HG02588 (cell line): ENCODE results near the gene RFESD.

Source experiments
- ATAC-seq: cut with Tn5 transposase; IDR thresholded peaks from one replicate; pipeline ENCODE4 v1.9.1; 2021; ENCODE audit warnings: mild to moderate bottlenecking, moderate library complexity; ENCODE audit not compliant: unreplicated experiment

The RFESD gene

GRCh38 chr5:95660060-95660459 is 13.5 kb downstream of the RFESD start:
- ATAC-seq, result no peak

GRCh38 chr5:95662946-95663345 is 16.4 kb downstream of the RFESD start:
- no peak for ATAC-seq

- no peak for ATAC-seq
These were observed 17.7 kb downstream of the RFESD start for GRCh38 chr5:95664204-95664786.

- ATAC-seq, result no peak
These were observed 20.6 kb downstream of the RFESD start for GRCh38 chr5:95667061-95667618.

- no peak for ATAC-seq
These were observed 21.1 kb downstream of the RFESD start for GRCh38 chr5:95667678-95668077.

- no peak for ATAC-seq
These were observed 21.6 kb downstream of the RFESD start for GRCh38 chr5:95668216-95668615.

- ATAC-seq, result no peak
These were observed 22.2 kb downstream of the RFESD start for GRCh38 chr5:95668728-95669127.

- ATAC-seq, result no peak
These were observed 23.0 kb downstream of the RFESD start for GRCh38 chr5:95669540-95669939.

GRCh38 chr5:95669985-95670384 is 23.4 kb downstream of the RFESD start:
- no peak for ATAC-seq

- no peak for ATAC-seq
These were observed 24.0 kb downstream of the RFESD start for GRCh38 chr5:95670568-95670967.

GRCh38 chr5:95671826-95672225 is 25.2 kb downstream of the RFESD start:
- no peak for ATAC-seq

GRCh38 chr5:95672641-95673040 is 26.1 kb downstream of the RFESD start:
- no peak for ATAC-seq

- no peak for ATAC-seq
These were observed 26.5 kb downstream of the RFESD start for GRCh38 chr5:95673081-95673480.

- no peak for ATAC-seq
These were observed 36.3 kb downstream of the RFESD start, which contains the start of gene SPATA9 for GRCh38 chr5:95682891-95683290. Gene SPATA9, minus strand, starts transcription at chr5:95682991. Its CDS starts 137 bp downstream, at chr5:95682854.

- ATAC-seq, result no peak
These were observed 37.8 kb downstream of the RFESD start for GRCh38 chr5:95684361-95684760.

GRCh38 chr5:95686651-95687050 is 40.1 kb downstream of the RFESD start:
- no peak for ATAC-seq

- ATAC-seq, result no peak
These were observed 43.1 kb downstream of the RFESD start for GRCh38 chr5:95689680-95690079.

- no peak for ATAC-seq
These were observed 43.8 kb downstream of the RFESD start for GRCh38 chr5:95690333-95690732.

- no peak for ATAC-seq
These were observed 51.5 kb downstream of the RFESD start for GRCh38 chr5:95697781-95698681.

- ATAC-seq, result no peak
These were observed 52.8 kb downstream of the RFESD start for GRCh38 chr5:95699337-95699736.

GRCh38 chr5:95701074-95701473 is 54.5 kb downstream of the RFESD start:
- ATAC-seq, result no peak

GRCh38 chr5:95704150-95704549 is 57.6 kb downstream of the RFESD start:
- no peak for ATAC-seq
